Small intestine (tissue), 7 donors: ENCODE data around the gene ICA1L. TPM values are rescaled to one million over a fixed set of nuclear protein-coding genes. Genes with fewer than 3 reads are reported as not detected.
A peak's percentile ranks its signal among the peaks of the same experiment; 100 is the strongest.

Source experiments
- DNase-seq, 2 donors: peaks; one replicate each; pipeline versions ENCODE4 v3.0.0 to v3.0.0-alpha.2; 2013
- FAIRE-seq: peaks from 2 replicates; lab custom pipeline; 2012; peaks lifted over from hg19 to GRCh38; lab: Jason Lieb, UNC
- H3K27ac ChIP-seq, 3 donors: one replicate each; pipeline ENCODE4 v1.5.1; 2013; ENCODE audit warnings: low read length in 2 of 3, mild to moderate bottlenecking in 2 of 3, control low read depth in 1 of 3, inconsistent platforms in 1 of 3, low read depth in 1 of 3, moderate library complexity in 1 of 3
- H3K27me3 ChIP-seq, 3 donors: one replicate each; pipeline ENCODE4 v1.6.1; 2013; ENCODE audit warnings: low read length in 3 of 3, inconsistent platforms in 1 of 3; ENCODE audit not compliant: control insufficient read depth in 3 of 3, insufficient read depth in 3 of 3
- H3K36me3 ChIP-seq, 3 donors: one replicate each; pipeline ENCODE4 v1.6.1; 2013; ENCODE audit warnings: low read length in 3 of 3, inconsistent platforms in 1 of 3, low read depth in 1 of 3, mild to moderate bottlenecking in 1 of 3, moderate library complexity in 1 of 3; ENCODE audit not compliant: control insufficient read depth in 3 of 3, insufficient read depth in 2 of 3
- H3K4me1 ChIP-seq, 3 donors: one replicate each; pipeline ENCODE4 v1.6.1; 2013; ENCODE audit warnings: low read length in 2 of 3, inconsistent platforms in 1 of 3, low read depth in 1 of 3, mild to moderate bottlenecking in 1 of 3, moderate library complexity in 1 of 3; ENCODE audit not compliant: control insufficient read depth in 3 of 3, insufficient read depth in 2 of 3
- H3K4me3 ChIP-seq, 3 donors: one replicate each; pipeline ENCODE4 v1.5.1; 2013; ENCODE audit warnings: low read length in 3 of 3, control low read depth in 1 of 3, inconsistent platforms in 1 of 3, low read depth in 1 of 3, mild to moderate bottlenecking in 1 of 3, moderate library complexity in 1 of 3
- H3K9me3 ChIP-seq, 2 donors: one replicate each; pipeline ENCODE4 v1.6.1; 2013; ENCODE audit warnings: low read depth in 1 of 2, low read length in 1 of 2; ENCODE audit not compliant: control insufficient read depth in 2 of 2, insufficient read depth in 1 of 2
- WGBS, 3 donors: extraction: QIAGEN DNeasy Blood & Tissue Kit; methylation state at CpG; one replicate each; pipeline ENCODE4 v1.1.7; 2013; 5-methylcytosine and 5-hydroxymethylcytosine counted together
- polyA plus RNA-seq, 4 donors: library from polyadenylated mRNA; stranded (reverse) in 3 of 4; unstranded in 1 of 4; fragments of 200-250 nt in 3 of 4; fragments of 120-200 nt in 1 of 4; gene quantifications; one replicate each; pipeline versions ENCODE4 v1.2.1 to v1.2.3, GENCODE V29; 2013
- donor health status: healthy with polysubstance abuse.
- donor health status: control.
- donor health status: control.
- donor health status: Bipolar disorder and iron deficiency.
- donor health status: healthy.

ICA1L gene
- polyA plus RNA-seq, 4 donors, result under 0.01 to 5.2 (median 0.67) TPM

GRCh38 chr2:202723746-202724145 is 147.8 kb downstream of the ICA1L start:
- Histone ChIP-seq H3K4me3 (no peak overlapping the region), H3K9me3 (no peaks in the 10 kb centered on the region), H3K4me1 (no peaks in the 10 kb centered on the region), H3K27ac (no peak overlapping the region), H3K27me3 (no peaks in the 10 kb centered on the region), H3K36me3 (peaks cover 0 to 8% (median 0%) of the 10 kb centered on the region in 3 donors)
- FAIRE-seq (no peak), DNase-seq (peak in 1 of 2 donors; percentile 25)
- 89 to 98% (median 97%) methylated on average over 5 of the region's 5 CpGs for WGBS, 3 donors

Other genes starting within 250 kb of the ICA1L start
- 10 to 100 TPM in 1 of 4 donors, 1 to 10 TPM in 3; 1.4 to 15.0 (median 3.1) TPM for gene FAM117B, start 236.8 kb downstream of the ICA1L start, polyA plus RNA-seq
- 10 to 100 TPM; 22.0 to 87.2 (median 29.3) TPM for gene WDR12, start 39.9 kb upstream of the ICA1L start, polyA plus RNA-seq
- 1 to 10 TPM in 3 of 4 donors, under 1 TPM in 1; 0.89 to 9.3 (median 1.7) TPM for gene CARF, start 40.5 kb upstream of the ICA1L start, polyA plus RNA-seq
- 10 to 100 TPM in 3 of 4 donors, 1 to 10 TPM in 1; 6.5 to 12.7 (median 11.8) TPM for gene NBEAL1, start 143.1 kb upstream of the ICA1L start, polyA plus RNA-seq